MCF 10A (cell line): ENCODE data around the gene SIRPA. TPM values are rescaled to one million over a fixed set of nuclear protein-coding genes. Genes with fewer than 3 reads are reported as not detected.
A peak's percentile ranks its signal among the peaks of the same experiment; 100 is the strongest.

ENCODE experiments used
- BruUV-seq: library from RNA; stranded (reverse); fragments of 400-500 nt; replicated peaks from 2 replicates; lab custom pipeline; 2021; lab: Mats Ljungman, UMichigan
- CTCF ChIA-PET: fragments of 300-600 bp; sonication (Branson Sonifier 250); formaldehyde crosslinking; extraction: SDS; loops from one replicate; lab custom pipeline; 2021; ENCODE audit warnings: antibody characterized with exemption, inconsistent platforms; lab: Yijun Ruan, JAX
- POLR2A ChIA-PET: fragments of 300-600, 350-650 bp; sonication (Branson Sonifier 250); formaldehyde crosslinking; extraction: SDS; loops from one replicate; lab custom pipeline; 2020; ENCODE audit warnings: antibody characterized with exemption, inconsistent platforms; lab: Yijun Ruan, JAX
- DNase-seq: peaks from one replicate; pipeline ENCODE4 v3.0.0-alpha.2; 2018; ENCODE audit not compliant: unreplicated experiment
- H3K27ac Mint-ChIP-seq: one replicate; pipeline ENCODE4 v1.8.0; 2022; ENCODE audit warnings: mild to moderate bottlenecking, low read depth, mixed read lengths; ENCODE audit not compliant: unreplicated experiment
- H3K27me3 Mint-ChIP-seq: one replicate; pipeline ENCODE4 v1.8.0; 2022; ENCODE audit warnings: mixed read lengths; ENCODE audit not compliant: insufficient read depth, unreplicated experiment
- H3K36me3 Mint-ChIP-seq: one replicate; pipeline ENCODE4 v1.8.0; 2022; ENCODE audit warnings: mild to moderate bottlenecking, moderate library complexity, mixed read lengths; ENCODE audit not compliant: insufficient read depth, unreplicated experiment
- H3K4me1 Mint-ChIP-seq: one replicate; pipeline ENCODE4 v1.8.0; 2022; ENCODE audit warnings: mixed read lengths; ENCODE audit not compliant: insufficient read depth, unreplicated experiment
- H3K4me3 Mint-ChIP-seq: one replicate; pipeline ENCODE4 v1.8.0; 2022; ENCODE audit warnings: mild to moderate bottlenecking, moderate library complexity, mixed read lengths; ENCODE audit not compliant: unreplicated experiment
- H3K9me3 Mint-ChIP-seq: one replicate; pipeline ENCODE4 v1.8.0; 2022; ENCODE audit warnings: mixed read lengths; ENCODE audit not compliant: unreplicated experiment
- CTCF ChIP-seq: fragments of 200-600 bp; IDR thresholded peaks from one replicate; pipeline ENCODE4 v1.8.0; 2022; ENCODE audit warnings: antibody characterized with exemption, mild to moderate bottlenecking; ENCODE audit not compliant: unreplicated experiment
- intact Hi-C: fragments of 100-400 bp; cut with micrococcal nuclease; formaldehyde crosslinking; loops from 2 replicates; pipeline ENCODE4 v1.14.1; 2022
- total RNA-seq: library from RNA; stranded (reverse); gene quantifications from 2 replicates; pipeline ENCODE4 v1.2.3, GENCODE V29; 2022

Gene SIRPA
- total RNA-seq, 1 experiment from 2014 or later: 18.0 TPM

- Mint-ChIP-seq H3K36me3 (no peaks in the 10 kb centered on the region), H3K9me3 (no peaks in the 10 kb centered on the region), H3K27ac (no peak overlapping the region), H3K27me3 (no peaks in the 10 kb centered on the region), H3K4me3 (no peak overlapping the region), H3K4me1 (no peaks in the 10 kb centered on the region)
- ChIA-PET CTCF (interaction anchor here (0.6 to 1.0 kb wide), 4 partner anchors 11 to 153 kb away, joined by 3 to 4 read pairs (median 3); no protein-coding TSS in a partner anchor), POLR2A (interaction anchor here (0.7 to 1.4 kb wide), 2 partner anchors 38 to 64 kb away, joined by 3 read pairs; no protein-coding TSS in a partner anchor)
- no peak for DNase-seq
- no TSS peak for BruUV-seq
- no peak for TF ChIP-seq CTCF
- intact Hi-C loops: no loop called here
These were observed 24.2 kb upstream of the SIRPA start for GRCh38 chr20:1870792-1871550.

GRCh38 chr20:1871807-1872458, 23.3 kb upstream of the SIRPA start:
- DNase-seq: peak; percentile 35
- intact Hi-C loops: no loop called here
- Mint-ChIP-seq H3K27ac (no peak overlapping the region), H3K4me1 (no peaks in the 10 kb centered on the region), H3K9me3 (no peaks in the 10 kb centered on the region), H3K27me3 (no peaks in the 10 kb centered on the region), H3K4me3 (no peak overlapping the region), H3K36me3 (no peaks in the 10 kb centered on the region)
- POLR2A ChIA-PET: interaction anchor here (1.4 kb wide), 1 partner anchor 39 kb away, joined by 3 read pairs; no protein-coding TSS in a partner anchor
- TF ChIP-seq CTCF: no peak
- no TSS peak for BruUV-seq
- CTCF ChIA-PET: interaction anchor here (1.0 kb wide), 1 partner anchor 10 kb away, joined by 3 read pairs; no protein-coding TSS in a partner anchor

- ChIA-PET POLR2A (interaction anchor here (1.5 kb wide), 1 partner anchor 42 kb away, joined by 3 read pairs; no protein-coding TSS in a partner anchor), CTCF (interaction anchor here (1.0 kb wide), 1 partner anchor 10 kb away, joined by 3 read pairs; no protein-coding TSS in a partner anchor)
- BruUV-seq: no TSS peak
- no peak for TF ChIP-seq CTCF
- no peaks in the 10 kb centered on the region for H3K4me1 Mint-ChIP-seq
- no peak overlapping the region for H3K27ac Mint-ChIP-seq
- no peaks in the 10 kb centered on the region for H3K9me3 Mint-ChIP-seq
- H3K4me3 Mint-ChIP-seq: no peak overlapping the region
- intact Hi-C loops: no loop called here
- no peak for DNase-seq
- H3K36me3 Mint-ChIP-seq: no peaks in the 10 kb centered on the region
- H3K27me3 Mint-ChIP-seq: no peaks in the 10 kb centered on the region
These were observed 22.6 kb upstream of the SIRPA start for GRCh38 chr20:1872459-1873097.
